ENCODE measurements around the gene PCDHB2.
"Not testable (repeated sequence)": the region's sequence is repeated elsewhere in the genome, so short reads cannot be mapped to it uniquely, and the experiment has no call there.

PCDHB2 gene

DNA sequence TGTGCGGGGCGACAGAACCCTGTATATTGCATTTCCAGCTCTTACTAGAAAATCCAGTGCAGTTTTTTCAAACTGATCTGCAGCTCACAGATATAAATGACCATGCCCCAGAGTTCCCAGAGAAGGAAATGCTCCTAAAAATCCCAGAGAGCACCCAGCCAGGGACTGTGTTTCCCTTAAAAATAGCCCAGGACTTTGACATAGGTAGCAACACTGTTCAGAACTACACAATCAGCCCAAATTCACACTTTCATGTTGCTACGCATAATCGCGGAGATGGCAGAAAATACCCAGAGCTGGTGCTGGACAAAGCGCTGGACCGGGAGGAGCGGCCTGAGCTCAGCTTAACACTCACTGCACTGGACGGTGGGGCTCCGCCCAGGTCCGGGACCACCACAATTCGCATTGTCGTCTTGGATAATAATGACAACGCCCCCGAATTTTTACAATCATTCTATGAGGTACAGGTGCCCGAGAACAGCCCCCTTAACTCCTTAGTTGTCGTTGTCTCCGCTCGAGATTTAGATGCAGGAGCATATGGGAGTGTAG, 41.4 kb downstream of the PCDHB2 start:
- DNase-seq (ENCODE audit: low read depth), result no peak

DNA sequence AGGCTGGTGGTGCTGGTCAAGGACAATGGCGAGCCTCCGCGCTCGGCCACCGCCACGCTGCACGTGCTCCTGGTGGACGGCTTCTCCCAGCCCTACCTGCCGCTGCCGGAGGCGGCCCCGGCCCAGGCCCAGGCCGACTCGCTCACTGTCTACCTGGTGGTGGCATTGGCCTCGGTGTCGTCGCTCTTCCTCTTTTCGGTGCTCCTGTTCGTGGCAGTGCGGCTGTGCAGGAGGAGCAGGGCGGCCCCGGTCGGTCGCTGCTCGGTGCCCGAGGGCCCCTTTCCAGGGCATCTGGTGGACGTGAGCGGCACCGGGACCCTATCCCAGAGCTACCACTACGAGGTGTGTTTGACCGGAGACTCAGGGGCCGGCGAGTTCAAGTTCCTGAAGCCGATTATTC, 42.9 kb downstream of the PCDHB2 start:
- DNase-seq (ENCODE audit: low read depth), result not testable (repeated sequence)
